Left ventricle myocardium inferior (tissue), 1 donor: ENCODE data around the gene NOB1. TPM values are rescaled to one million over a fixed set of nuclear protein-coding genes. Genes with fewer than 3 reads are reported as not detected.
"Not testable (repeated sequence)": the region's sequence is repeated elsewhere in the genome, so short reads cannot be mapped to it uniquely, and the experiment has no call there.

Experiments
- DNase-seq: peaks from one replicate; pipeline ENCODE4 v3.0.0-alpha.2; 2020
- H3K27ac ChIP-seq: fragments of 200-600 bp; replicated peaks from 2 replicates; pipeline ENCODE4 v1.8.0; 2021
- H3K27me3 ChIP-seq: fragments of 200-600 bp; 2 replicates; pipeline ENCODE4 v1.8.0; 2021; ENCODE audit warnings: low read depth
- H3K36me3 ChIP-seq: fragments of 200-600 bp; 2 replicates; pipeline ENCODE4 v1.8.0; 2021
- H3K4me1 ChIP-seq: fragments of 200-600 bp; 2 replicates; pipeline ENCODE4 v1.8.0; 2021
- H3K4me3 ChIP-seq: fragments of 200-600 bp; 2 replicates; pipeline ENCODE4 v1.8.0; 2021; ENCODE audit warnings: mild to moderate bottlenecking, moderate library complexity
- H3K9me3 ChIP-seq: fragments of 200-600 bp; replicated peaks from 2 replicates; pipeline ENCODE4 v1.8.0; 2021
- intact Hi-C: fragments of 100-400 bp; cut with micrococcal nuclease; formaldehyde crosslinking; loops from one replicate; pipeline ENCODE4 v1.11.0; 2022
- total RNA-seq: library from RNA; stranded (reverse); fragmentation: NEBNext Ultra II Directional; extraction: Animal tissue kit (Norgen Biotek cat#: 25700); gene quantifications from one replicate; pipeline ENCODE4 v1.2.1, GENCODE V29; 2021
- TF ChIP-seq, protein P1 (sequence below): fragments of 200-600 bp; IDR thresholded peaks from 2 replicates; pipeline ENCODE4 v1.8.0; 2021; ENCODE audit warnings: antibody characterized with exemption, mild to moderate bottlenecking, borderline replicate concordance
- donor health status: DM: no; HTN: yes; CAD: no; lungs with severe emphysema.

Gene NOB1
- total RNA-seq, 1 donor from 2014 or later, result 14.7 TPM

DNA sequence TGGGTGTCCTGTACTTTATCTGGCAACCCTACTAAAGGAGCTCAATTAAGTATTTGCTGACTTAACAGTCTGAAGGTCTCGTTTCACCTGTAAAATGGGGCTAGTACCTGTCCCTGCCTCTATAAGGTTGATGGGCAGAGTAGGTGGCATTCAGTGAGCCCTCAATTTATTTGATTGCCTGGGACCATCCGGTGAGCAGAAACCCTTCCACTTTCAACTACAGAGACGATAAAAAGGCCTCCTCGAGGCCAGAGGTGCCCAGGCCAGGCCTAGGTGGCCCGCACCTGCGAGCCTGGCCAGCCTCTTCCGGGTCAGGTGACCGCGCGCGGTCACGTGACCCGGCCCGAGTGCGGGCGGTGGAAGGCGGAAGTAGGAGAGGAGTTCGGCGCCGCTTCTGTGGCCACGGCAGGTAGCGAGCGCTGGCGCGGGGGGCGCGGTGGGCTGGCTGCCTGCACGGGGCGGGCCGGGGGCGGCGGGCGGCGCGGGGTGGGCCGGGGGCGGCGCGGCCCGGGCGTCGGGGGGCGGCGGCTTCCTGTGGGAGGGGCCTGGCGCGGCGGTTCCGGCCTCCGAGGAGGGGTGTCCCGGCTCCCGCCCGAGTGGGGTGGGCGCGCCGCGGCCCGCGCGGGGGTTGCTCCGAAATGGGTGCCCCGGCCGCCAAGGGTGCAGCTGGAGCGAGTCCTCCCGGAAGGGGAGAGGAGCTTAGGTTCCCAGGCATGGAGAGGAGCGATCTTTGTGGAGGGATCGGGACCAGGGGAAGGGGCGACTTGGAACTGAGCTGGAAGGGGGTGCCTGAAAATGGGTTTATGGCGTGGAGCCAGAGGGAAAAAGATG is 7.5 kb upstream of the NOB1 start, which contains the start of gene WWP2:
Gene WWP2, plus strand, starts transcription at position 350 of the 831 bp plus-strand sequence. CDS start 24,679 bp downstream, outside the sequence.
- intact Hi-C loops, result no loop called here
- DNase-seq, result peak; percentile 72
- TF ChIP-seq, protein P1, sequence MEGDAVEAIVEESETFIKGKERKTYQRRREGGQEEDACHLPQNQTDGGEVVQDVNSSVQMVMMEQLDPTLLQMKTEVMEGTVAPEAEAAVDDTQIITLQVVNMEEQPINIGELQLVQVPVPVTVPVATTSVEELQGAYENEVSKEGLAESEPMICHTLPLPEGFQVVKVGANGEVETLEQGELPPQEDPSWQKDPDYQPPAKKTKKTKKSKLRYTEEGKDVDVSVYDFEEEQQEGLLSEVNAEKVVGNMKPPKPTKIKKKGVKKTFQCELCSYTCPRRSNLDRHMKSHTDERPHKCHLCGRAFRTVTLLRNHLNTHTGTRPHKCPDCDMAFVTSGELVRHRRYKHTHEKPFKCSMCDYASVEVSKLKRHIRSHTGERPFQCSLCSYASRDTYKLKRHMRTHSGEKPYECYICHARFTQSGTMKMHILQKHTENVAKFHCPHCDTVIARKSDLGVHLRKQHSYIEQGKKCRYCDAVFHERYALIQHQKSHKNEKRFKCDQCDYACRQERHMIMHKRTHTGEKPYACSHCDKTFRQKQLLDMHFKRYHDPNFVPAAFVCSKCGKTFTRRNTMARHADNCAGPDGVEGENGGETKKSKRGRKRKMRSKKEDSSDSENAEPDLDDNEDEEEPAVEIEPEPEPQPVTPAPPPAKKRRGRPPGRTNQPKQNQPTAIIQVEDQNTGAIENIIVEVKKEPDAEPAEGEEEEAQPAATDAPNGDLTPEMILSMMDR, result no peak
- H3K27me3 ChIP-seq, result no peaks in the 10 kb centered on the region
- H3K36me3 ChIP-seq, result no peaks in the 10 kb centered on the region
- no peaks in the 10 kb centered on the region for H3K9me3 ChIP-seq
- peak within 1 kb of the TSS; percentile 89 for H3K27ac ChIP-seq
- H3K4me1 ChIP-seq, result peaks cover 21% of the 10 kb centered on the region
- H3K4me3 ChIP-seq, result peak within 1 kb of the TSS; percentile 86

DNA sequence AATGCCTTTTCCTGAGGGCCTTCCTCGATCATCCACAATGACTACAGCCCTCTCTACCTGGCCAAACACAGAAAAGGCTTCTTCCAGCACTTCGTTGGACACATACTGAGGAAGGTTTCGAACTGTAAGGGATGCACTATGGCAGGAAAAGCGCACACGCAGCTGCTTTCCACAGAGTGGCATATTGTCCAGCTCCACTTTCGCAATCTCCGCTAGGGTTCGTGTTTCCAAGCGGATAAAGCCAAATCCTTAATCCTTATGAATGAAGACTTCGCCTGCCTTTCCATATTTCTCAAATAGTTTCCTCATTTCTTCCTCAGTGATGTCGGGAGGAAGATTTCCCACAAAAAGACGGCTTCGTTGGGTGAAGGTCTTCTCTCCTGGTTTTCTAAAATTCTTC is 2.6 kb upstream of the NOB1 start:
- H3K36me3 ChIP-seq, DNase-seq, intact Hi-C loops, H3K27ac ChIP-seq, H3K9me3 ChIP-seq, H3K4me3 ChIP-seq, H3K27me3 ChIP-seq: not testable (repeated sequence)
- peaks cover 29% of the 10 kb centered on the region for H3K4me1 ChIP-seq

DNA sequence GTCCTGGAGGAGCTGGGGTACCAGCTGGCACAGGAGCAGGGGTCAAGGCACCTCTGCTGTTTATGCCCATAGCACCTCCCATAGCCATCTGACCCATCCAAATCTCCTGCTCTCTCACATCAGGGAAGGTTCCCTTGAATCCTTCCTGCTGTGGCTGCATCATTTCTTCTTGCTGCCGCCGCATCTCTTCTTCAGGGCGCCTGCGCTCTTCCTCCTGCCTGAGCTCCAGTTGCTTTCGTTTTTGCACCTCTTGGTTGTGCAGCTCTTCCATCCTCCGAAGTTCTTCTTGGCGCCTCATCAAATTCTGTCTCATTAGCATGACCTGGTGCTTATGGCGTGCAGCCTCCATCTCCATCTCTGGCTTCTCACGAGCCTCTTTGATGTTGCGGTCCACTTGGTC is 2.0 kb upstream of the NOB1 start:
- TF ChIP-seq, protein P1, result no peak
- H3K27me3 ChIP-seq, result no peaks in the 10 kb centered on the region
- peaks cover 10% of the 10 kb centered on the region for H3K36me3 ChIP-seq
- H3K4me1 ChIP-seq, result peaks cover 26% of the 10 kb centered on the region
- H3K4me3 ChIP-seq, result no peak overlapping the region
- H3K9me3 ChIP-seq, result no peaks in the 10 kb centered on the region
- intact Hi-C loops, result no loop called here
- DNase-seq, result no peak
- H3K27ac ChIP-seq, result no peak overlapping the region

DNA sequence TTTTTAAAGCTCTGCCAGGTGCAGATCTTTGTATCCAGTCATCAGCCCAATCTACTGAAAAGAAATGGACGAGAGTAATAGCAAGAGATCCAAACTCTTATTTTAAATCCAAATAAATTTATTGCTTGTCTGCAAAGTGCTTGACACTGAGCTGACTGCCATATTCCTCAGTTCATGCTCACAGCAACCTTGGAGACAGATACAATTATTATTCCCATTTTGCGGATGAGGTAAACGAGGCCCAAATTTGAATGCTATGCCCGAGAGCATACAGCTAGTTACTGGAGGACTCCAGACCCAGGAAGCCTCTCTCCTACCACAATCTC is 620 bp downstream of the NOB1 start:
- peaks cover 36% of the 10 kb centered on the region for H3K36me3 ChIP-seq
- peak overlapping the region; percentile 93 for H3K4me3 ChIP-seq
- intact Hi-C loops, result loop anchor here (5.0 kb wide), 1 partner anchor 42 kb away; no protein-coding TSS in a partner anchor
- peak overlapping the region; percentile 79 for H3K27ac ChIP-seq
- DNase-seq, result no peak
- TF ChIP-seq, protein P1, result no peak
- no peaks in the 10 kb centered on the region for H3K27me3 ChIP-seq
- H3K9me3 ChIP-seq, result no peaks in the 10 kb centered on the region
- peaks cover 23% of the 10 kb centered on the region for H3K4me1 ChIP-seq

DNA sequence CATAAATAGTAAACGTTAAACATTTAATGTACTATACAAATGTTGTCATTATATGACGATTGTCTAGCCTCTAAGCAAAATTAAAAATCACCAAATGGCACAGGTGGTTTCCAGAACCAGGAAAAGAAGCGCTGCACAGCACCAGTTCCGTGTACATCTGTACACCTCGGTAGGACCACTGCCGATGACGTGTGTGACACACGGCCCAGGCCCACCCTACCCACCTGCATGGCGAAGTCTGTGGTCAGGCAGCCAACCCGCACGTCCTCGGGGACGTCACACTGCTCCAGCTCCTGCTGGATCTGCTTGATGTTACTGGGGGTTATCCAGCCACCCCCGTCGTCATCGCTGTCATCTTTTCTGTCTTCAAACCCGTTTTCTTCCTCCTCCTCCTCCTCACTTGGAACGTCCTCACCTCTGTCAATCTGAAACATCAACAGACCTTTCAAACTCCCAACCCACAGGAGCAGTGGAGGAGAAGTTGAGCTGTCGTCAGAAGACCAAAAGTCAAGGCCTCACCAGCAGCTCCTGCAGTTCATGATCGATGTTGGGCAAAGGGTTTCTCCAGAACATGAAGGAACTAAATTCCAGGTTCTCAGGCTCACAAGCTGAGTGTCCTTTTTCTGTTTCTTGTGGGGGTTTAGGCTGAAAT is 5.9 kb downstream of the NOB1 start:
- peaks cover 15% of the 10 kb centered on the region for H3K4me1 ChIP-seq
- no peak for DNase-seq
- intact Hi-C loops, result no loop called here
- H3K36me3 ChIP-seq, result peaks cover 89% of the 10 kb centered on the region
- H3K27me3 ChIP-seq, result no peaks in the 10 kb centered on the region
- H3K27ac ChIP-seq, result no peak overlapping the region
- TF ChIP-seq, protein P1, result no peak
- no peak overlapping the region for H3K4me3 ChIP-seq
- no peaks in the 10 kb centered on the region for H3K9me3 ChIP-seq

DNA sequence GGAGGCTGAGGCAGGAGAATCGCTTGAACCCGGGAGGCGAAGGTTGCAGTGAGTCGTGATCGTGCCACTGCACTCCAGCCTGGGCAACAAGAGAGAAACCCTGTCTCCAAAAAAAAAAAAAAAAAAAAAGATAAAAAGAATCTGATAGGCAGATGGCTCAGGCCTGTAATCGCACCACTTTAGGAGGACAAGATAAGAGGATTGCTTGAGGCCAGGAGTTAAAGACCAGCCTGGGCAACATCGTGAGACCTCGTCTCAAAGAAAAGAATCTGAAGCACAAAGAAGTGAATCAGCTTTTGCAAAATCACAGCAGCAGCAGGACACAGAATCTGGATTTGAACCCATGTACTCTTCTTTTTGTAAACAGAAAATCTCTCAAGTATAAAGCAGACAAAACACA is 7.6 kb downstream of the NOB1 start:
- Histone ChIP-seq H3K36me3 (peaks cover 99% of the 10 kb centered on the region), H3K4me1 (peaks cover 5% of the 10 kb centered on the region), H3K27ac (no peak overlapping the region), H3K9me3 (no peaks in the 10 kb centered on the region), H3K4me3 (no peak overlapping the region), H3K27me3 (no peaks in the 10 kb centered on the region)
- TF ChIP-seq, protein P1, result no peak
- no peak for DNase-seq
- intact Hi-C loops, result no loop called here
